ENCODE measurements around the gene TPPP2. TPM values are rescaled to one million over a fixed set of nuclear protein-coding genes. Genes with fewer than 3 reads are reported as not detected.

TPPP2 gene
- polyA plus RNA-seq, 3 donors: not detected

GRCh38 chr14:21070083-21070609 is 40.1 kb downstream of the TPPP2 start, which contains the start of gene ARHGEF40:
ARHGEF40 (plus strand) TSS chr14:21070304; CDS start chr14:21070397, 93 bp downstream.
- no peak within 1 kb of the TSS for H3K27ac ChIP-seq (ENCODE audit: low read depth, low read length)
- 0 to 1% (median 1%) methylated on average over 3 to 61 of the region's 63 CpGs for WGBS, 3 donors

- WGBS, 3 donors: 1% methylated on average over 23 of the region's 23 CpGs
- no peak overlapping the region for H3K27ac ChIP-seq (ENCODE audit: low read depth, low read length)
Observed at GRCh38 chr14:21070610-21071224, 40.7 kb downstream of the TPPP2 start.

DNA sequence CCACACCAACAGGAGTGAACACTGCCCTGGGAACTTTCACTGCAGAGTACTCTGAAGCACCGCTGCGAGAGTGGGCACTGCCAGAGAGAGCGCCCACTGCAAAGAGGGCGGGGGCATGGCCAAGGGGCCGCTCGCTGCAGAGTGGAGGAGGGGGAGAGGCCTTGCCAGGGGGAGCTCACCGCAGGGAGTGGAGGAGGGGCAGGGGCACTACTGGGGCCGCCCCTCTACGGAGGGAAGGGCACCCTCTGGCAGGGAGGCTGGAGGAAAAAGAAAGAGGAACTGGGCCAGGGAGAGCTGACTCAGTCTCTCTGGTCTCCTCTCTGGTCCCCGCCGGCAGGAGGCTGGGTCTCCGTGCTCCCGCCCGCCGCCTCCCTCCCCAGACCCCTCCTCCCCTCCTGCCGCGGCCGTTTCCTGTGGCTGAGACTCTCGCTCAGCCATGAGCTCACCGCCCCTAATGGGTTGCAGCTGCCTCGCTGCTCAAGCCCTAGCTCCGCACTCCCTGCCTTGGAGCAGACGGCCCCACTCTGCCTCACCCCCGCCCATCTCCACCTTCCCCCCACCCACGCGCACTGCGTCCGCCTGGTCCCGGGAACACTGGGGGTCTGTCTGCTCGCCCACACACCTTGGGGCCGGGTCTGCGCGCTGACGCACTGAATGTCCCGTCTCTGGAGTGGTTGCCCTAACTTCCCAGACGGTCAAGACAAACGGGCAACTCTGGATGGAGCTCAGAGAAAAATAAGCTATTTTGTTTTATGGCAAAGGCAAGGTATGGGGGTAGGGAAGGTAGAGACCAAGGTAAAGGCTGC is 41.4 kb downstream of the TPPP2 start:
- H3K27ac ChIP-seq (ENCODE audit: low read depth, low read length): no peak overlapping the region
- 1 to 2% (median 1%) methylated on average over 33 to 37 of the region's 37 CpGs for WGBS, 3 donors

GRCh38 chr14:21072031-21072473 is 42.0 kb downstream of the TPPP2 start:
- WGBS, 3 donors: 12 to 55% (median 21%) methylated on average over 4 of the region's 4 CpGs
- H3K27ac ChIP-seq (ENCODE audit: low read depth, low read length): peak overlapping the region; percentile 8

DNA sequence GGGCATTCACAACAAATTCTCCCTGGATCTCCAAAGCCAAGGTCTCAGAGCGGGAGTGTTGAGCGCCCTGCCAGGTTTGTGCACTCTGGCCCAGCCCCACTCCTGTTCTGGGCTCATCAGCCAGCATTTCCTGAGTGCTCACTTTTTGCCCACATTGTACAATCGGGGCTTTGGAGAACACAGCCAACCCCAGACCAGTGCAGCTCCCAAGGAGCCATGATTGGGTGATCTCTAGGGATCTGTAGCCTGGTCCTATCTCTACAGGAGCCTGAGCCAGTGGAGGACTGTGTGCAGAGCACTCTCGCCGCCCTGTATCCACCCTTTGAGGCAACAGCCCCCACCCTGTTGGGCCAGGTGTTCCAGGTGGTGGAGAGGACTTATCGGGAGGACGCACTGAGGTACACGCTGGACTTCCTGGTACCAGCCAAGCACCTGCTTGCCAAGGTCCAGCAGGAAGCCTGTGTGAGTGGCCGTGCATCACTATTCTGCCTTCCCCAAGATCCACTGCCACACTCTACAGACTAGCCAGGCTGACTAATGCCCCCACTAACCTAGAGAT is 42.8 kb downstream of the TPPP2 start:
- WGBS, 3 donors: 68 to 84% (median 78%) methylated on average over 9 of the region's 9 CpGs
- no peak overlapping the region for H3K27ac ChIP-seq (ENCODE audit: low read depth, low read length)

- WGBS, 3 donors: 88 to 93% (median 92%) methylated on average over 9 of the region's 9 CpGs
- H3K27ac ChIP-seq (ENCODE audit: low read depth, low read length): no peak overlapping the region
Observed at GRCh38 chr14:21073921-21074320, 43.9 kb downstream of the TPPP2 start.

DNA sequence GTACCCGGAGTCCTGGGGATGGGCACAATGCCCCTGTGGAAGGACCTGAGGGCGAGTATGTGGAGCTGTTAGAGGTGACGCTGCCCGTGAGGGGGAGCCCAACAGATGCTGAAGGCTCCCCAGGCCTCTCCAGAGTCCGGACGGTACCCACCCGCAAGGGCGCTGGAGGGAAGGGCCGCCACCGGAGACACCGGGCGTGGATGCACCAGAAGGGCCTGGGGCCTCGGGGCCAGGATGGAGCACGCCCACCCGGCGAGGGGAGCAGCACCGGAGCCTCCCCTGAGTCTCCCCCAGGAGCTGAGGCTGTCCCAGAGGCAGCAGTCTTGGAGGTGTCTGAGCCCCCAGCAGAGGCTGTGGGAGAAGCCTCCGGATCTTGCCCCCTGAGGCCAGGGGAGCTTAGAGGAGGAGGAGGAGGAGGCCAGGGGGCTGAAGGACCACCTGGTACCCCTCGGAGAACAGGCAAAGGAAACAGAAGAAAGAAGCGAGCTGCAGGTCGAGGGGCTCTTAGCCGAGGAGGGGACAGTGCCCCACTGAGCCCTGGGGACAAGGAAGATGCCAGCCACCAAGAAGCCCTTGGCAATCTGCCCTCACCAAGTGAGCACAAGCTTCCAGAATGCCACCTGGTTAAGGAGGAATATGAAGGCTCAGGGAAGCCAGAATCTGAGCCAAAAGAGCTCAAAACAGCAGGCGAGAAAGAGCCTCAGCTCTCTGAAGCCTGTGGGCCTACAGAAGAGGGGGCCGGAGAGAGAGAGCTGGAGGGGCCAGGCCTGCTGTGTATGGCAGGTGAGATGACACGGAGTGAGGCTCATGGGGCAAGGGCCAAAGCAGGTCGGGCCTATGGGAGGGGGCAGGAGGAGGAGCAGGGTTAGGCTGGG is 44.6 kb downstream of the TPPP2 start:
- WGBS, 3 donors: 87 to 91% (median 91%) methylated on average over 23 to 26 of the region's 26 CpGs
- H3K27ac ChIP-seq (ENCODE audit: low read depth, low read length): no peak overlapping the region

DNA sequence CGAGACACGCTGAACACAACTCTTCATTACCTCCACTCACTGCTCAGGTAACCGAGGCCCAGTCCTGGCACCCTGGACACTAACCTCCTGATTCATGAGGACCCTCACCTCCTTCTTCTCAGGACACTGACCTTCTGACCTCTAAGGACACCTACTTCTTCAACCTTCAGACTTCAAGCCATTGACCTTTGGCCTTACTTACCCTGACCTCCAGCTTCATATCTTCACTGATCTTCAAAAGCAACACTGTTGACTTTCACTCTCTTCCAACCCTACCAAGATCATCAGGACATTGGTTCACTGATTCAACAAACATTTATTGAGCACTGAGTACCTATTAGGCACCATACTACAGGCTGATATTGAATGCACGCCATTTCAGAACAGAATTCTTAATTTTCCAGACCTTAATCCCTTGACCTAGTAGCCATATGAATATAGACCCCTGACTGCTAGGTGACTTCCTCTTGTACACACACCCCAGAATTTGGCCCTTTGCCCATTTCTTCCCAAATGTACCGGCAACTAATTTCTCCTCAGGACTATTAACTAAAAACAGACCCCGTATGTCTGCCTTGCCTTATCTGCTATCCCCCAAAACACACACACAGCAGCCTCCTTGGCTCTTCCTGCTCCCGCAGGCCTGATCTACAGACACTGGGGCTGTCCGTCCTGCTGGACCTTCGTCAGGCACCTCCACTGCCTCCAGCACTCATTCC is 45.9 kb downstream of the TPPP2 start:
- no peak overlapping the region for H3K27ac ChIP-seq (ENCODE audit: low read depth, low read length)
- 86 to 92% (median 89%) methylated on average over 9 of the region's 9 CpGs for WGBS, 3 donors

DNA sequence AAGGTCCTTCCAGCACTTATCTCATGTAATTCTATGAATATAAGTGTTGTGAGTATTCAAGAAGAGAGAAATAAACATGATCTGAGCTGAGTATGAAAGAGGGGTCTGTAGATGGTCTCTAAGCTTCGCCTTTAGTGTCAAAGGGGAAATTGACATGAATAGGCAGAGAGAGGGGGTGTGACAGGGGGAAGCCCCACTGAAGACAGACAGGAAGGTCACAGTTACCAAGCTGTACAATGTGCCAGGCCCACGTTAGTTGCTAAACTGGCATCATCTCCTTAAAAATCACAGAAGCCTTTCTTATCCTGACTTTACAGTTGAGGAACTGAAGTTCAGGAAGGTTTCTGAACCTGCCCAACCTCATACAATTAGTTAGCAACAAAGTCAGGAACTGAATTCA is 47.7 kb downstream of the TPPP2 start:
- no peak overlapping the region for H3K27ac ChIP-seq (ENCODE audit: low read depth, low read length)
- 72 to 83% (median 80%) methylated on average over 2 of the region's 2 CpGs for WGBS, 3 donors

GRCh38 chr14:21078287-21078686 is 48.3 kb downstream of the TPPP2 start:
- WGBS, 3 donors: 81 to 91% (median 86%) methylated on average over 5 of the region's 5 CpGs
- H3K27ac ChIP-seq (ENCODE audit: low read depth, low read length): no peak overlapping the region

DNA sequence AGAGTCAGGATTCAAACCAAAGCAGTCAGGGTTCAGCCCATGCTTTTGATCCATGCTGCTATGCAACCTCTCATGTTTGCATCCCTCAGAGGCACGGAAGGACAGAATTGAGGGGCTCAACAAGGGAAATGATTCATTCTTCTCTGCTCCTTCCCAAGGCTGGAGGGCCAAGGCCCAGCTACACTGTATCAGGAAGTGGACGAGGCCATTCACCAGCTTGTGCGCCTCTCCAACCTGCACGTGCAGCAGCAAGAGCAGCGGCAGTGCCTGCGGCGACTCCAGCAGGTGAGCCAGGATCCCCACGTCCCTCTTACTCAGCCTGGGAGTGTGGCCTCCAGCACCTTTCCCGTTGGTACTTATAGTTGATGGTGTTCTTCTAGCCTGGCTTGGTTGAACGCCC is 48.7 kb downstream of the TPPP2 start:
- no peak overlapping the region for H3K27ac ChIP-seq (ENCODE audit: low read depth, low read length)
- WGBS, 3 donors: 88 to 90% (median 88%) methylated on average over 10 of the region's 10 CpGs

DNA sequence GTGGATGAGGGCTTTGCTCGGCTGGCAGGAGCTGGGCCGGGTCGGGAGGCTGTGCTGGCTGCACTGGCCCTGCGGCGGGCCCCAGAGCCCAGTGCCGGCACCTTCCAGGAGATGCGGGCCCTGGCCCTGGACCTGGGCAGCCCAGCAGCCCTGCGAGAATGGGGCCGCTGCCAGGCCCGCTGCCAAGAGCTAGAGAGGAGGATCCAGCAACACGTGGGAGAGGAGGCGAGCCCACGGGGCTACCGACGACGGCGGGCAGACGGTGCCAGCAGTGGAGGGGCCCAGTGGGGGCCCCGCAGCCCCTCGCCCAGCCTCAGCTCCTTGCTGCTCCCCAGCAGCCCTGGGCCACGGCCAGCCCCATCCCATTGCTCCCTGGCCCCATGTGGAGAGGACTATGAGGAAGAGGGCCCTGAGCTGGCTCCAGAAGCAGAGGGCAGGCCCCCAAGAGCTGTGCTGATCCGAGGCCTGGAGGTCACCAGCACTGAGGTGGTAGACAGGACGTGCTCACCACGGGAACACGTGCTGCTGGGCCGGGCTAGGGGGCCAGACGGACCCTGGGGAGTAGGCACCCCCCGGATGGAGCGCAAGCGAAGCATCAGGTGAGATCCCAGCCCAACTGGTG is 51.6 kb downstream of the TPPP2 start:
- 88 to 91% (median 89%) methylated on average over 25 to 30 of the region's 30 CpGs for WGBS, 3 donors
- no peak overlapping the region for H3K27ac ChIP-seq (ENCODE audit: low read depth, low read length)

Other genes with a start within 250 kb of the TPPP2 start
- 10 to 100 TPM in 1 of 3 donors, 1 to 10 TPM in 2; 3.2 to 12.5 (median 8.6) TPM for gene RNASE6, start 248.9 kb upstream of the TPPP2 start, polyA plus RNA-seq
- 100 to 1,000 TPM; 143 to 531 (median 481) TPM for gene RNASE1, start 227.4 kb upstream of the TPPP2 start, polyA plus RNA-seq
- gene RNASE3, start 138.8 kb upstream of the TPPP2 start, polyA plus RNA-seq: 1 to 10 TPM in 1 of 3 donors, not detected in 2; 1.4 TPM
- 10 to 100 TPM in 1 of 3 donors, 1 to 10 TPM in 2; 2.2 to 16.7 (median 2.4) TPM for gene RNASE2, start 74.7 kb upstream of the TPPP2 start, polyA plus RNA-seq
- 10 to 100 TPM; 37.9 to 46.9 (median 39.5) TPM for gene METTL17, start 40.2 kb upstream of the TPPP2 start, polyA plus RNA-seq
- under 1 TPM in 2 of 3 donors, not detected in 1; 0.06 to 0.22 TPM for gene SLC39A2, start 30.9 kb upstream of the TPPP2 start, polyA plus RNA-seq
- 100 to 1,000 TPM in 2 of 3 donors, 10 to 100 TPM in 1; 61.2 to 335 (median 162) TPM for gene NDRG2, start 5.2 kb upstream of the TPPP2 start, polyA plus RNA-seq
- not detected for gene RNASE13, start 4.6 kb downstream of the TPPP2 start, polyA plus RNA-seq
- under 1 TPM in 1 of 3 donors, not detected in 2; 0.07 TPM for gene RNASE7, start 12.1 kb downstream of the TPPP2 start, polyA plus RNA-seq
- not detected for gene RNASE8, start 27.6 kb downstream of the TPPP2 start, polyA plus RNA-seq
- gene ARHGEF40, start 40.1 kb downstream of the TPPP2 start, polyA plus RNA-seq: 10 to 100 TPM; 21.6 to 67.2 (median 44.0) TPM
- 10 to 100 TPM; 14.4 to 56.1 (median 18.6) TPM for gene ZNF219, start 68.4 kb downstream of the TPPP2 start, polyA plus RNA-seq
- gene TMEM253, start 70.8 kb downstream of the TPPP2 start, polyA plus RNA-seq: under 1 TPM; 0.22 to 0.83 (median 0.25) TPM
- gene OR5AU1, start 125.8 kb downstream of the TPPP2 start, polyA plus RNA-seq: not detected
- 100 to 1,000 TPM; 263 to 524 (median 375) TPM for gene HNRNPC, start 239.2 kb downstream of the TPPP2 start, polyA plus RNA-seq
- gene RPGRIP1, start 249.9 kb downstream of the TPPP2 start, polyA plus RNA-seq: under 1 TPM; 0.07 to 0.45 (median 0.15) TPM